ENCODE results near the gene TECR. TPM values are rescaled to one million over a fixed set of nuclear protein-coding genes. Genes with fewer than 3 reads are reported as not detected.
"Not testable (repeated sequence)": the region's sequence is repeated elsewhere in the genome, so short reads cannot be mapped to it uniquely, and the experiment has no call there.

TECR gene
- total RNA-seq, 2 experiments from 2014 or later, result 86.1 to 88.7 TPM

DNA sequence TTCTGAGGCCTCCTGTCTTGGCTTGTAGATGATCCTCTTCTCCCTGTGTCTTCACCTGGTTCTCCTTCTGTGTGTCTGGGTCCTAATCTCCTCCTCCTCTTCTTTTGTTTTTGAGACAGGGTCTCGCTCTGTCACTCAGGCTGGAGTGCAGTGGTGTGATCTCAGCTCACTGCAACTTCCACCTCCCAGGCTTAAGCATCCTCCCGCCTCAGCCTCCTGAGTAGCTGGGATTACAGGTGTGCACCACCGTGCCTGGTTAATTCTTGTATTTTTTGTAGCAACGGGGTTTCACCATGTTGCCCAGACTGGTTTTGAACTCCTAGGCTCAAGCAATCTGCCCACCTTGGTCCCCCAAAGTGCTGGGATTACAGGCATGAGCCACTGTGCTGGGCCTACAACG is 82.8 kb downstream of the TECR start:
- H3K4me3 Mint-ChIP-seq, H3K4me1 Mint-ChIP-seq, H3K27me3 Mint-ChIP-seq, DNase-seq, H3K36me3 Mint-ChIP-seq, H3K27ac Mint-ChIP-seq, H3K9me3 Mint-ChIP-seq: not testable (repeated sequence)

DNA sequence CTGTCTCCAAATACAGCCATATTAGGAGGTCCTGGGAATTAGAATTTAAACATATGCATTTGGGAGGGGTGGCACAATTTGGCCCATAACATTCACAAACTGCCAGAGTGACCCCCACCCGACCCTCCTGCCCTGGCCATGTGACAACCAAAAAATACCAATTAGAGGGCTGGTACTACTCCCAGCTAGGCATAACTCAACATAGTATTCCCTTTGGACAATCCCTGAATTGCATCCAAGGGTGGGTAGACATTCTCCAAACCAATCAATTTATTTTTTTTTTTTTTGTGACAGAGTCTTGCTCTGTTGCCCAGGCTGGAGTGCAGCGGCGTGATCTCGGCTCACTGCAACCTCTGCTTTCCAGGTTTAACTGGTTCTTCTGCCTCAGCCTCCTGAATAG is 83.3 kb downstream of the TECR start:
- DNase-seq, result no peak
- Mint-ChIP-seq H3K27ac (no peak overlapping the region), H3K4me1 (peaks cover 4% of the 10 kb centered on the region), H3K4me3 (no peak overlapping the region), H3K36me3 (no peaks in the 10 kb centered on the region), H3K9me3 (no peaks in the 10 kb centered on the region), H3K27me3 (peaks cover 7% of the 10 kb centered on the region)

DNA sequence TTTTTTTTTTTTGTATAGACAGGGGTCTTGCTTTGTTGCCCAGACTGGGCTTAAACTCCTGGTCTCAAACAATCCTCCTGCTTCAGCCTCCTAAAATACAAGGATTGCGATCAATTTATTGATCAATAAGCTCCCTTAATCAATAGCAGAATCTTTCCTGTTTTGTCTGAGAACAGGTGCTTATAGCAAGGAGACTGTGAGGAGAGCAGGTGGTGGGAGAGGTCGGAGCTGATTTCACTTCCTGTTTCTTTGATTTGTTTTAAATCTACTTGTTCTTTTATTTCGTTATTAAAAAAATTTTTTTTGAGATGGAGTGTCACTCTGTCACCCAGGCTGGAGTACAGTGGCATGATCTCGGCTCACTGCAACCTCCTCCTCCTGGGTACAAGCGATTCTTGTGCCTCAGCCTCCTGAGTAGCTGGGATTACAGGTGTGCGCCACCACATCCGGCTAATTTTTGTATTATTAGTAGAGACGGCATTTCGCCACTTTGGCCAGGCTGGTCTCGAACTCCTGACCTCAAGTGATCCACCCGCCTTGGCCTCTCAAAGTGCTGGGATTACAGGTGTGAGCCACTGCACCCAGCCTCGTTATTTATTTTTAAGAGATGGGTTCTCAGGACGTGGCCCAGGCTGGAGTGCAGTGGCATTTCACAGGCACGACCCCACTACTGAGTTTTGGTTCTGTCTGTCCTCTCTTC is 84.2 kb downstream of the TECR start:
- not testable (repeated sequence) for H3K27ac Mint-ChIP-seq, H3K27me3 Mint-ChIP-seq, H3K4me1 Mint-ChIP-seq, H3K4me3 Mint-ChIP-seq, H3K36me3 Mint-ChIP-seq, DNase-seq, H3K9me3 Mint-ChIP-seq

DNA sequence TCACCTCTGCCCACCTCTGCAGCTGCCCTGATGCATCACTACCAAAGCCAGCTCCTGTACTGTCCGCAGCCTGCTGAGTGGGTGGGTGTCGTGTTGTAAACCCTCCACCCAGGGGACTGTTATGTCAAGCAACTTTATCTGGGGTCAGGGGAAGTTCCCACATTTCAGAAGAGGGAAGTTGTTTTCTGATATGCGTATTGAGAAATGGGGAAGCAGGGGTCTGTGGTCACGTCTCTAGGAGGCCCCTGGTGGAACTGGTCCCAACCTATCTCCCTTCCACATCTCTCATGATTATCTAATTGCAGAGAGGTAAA is 84.7 kb downstream of the TECR start:
- peaks cover 4% of the 10 kb centered on the region for H3K4me1 Mint-ChIP-seq
- no peak for DNase-seq
- peaks cover 8% of the 10 kb centered on the region for H3K27me3 Mint-ChIP-seq
- H3K4me3 Mint-ChIP-seq, result no peak overlapping the region
- H3K27ac Mint-ChIP-seq, result no peak overlapping the region
- H3K36me3 Mint-ChIP-seq, result no peaks in the 10 kb centered on the region
- H3K9me3 Mint-ChIP-seq, result peaks cover 3% of the 10 kb centered on the region

Other genes starting within 250 kb of the TECR start
- gene ADGRE5, start 148.2 kb upstream of the TECR start, total RNA-seq, result 100 to 1,000 TPM; 219 to 223 TPM
- gene DDX39A, start 110.3 kb upstream of the TECR start, total RNA-seq, result 100 to 1,000 TPM; 300 to 306 TPM
- 100 to 1,000 TPM; 168 to 169 TPM for gene PKN1, start 96.3 kb upstream of the TECR start, total RNA-seq
- under 1 TPM; 0.25 to 0.40 TPM for gene PTGER1, start 54.2 kb upstream of the TECR start, total RNA-seq
- gene GIPC1, start 33.5 kb upstream of the TECR start, total RNA-seq, result 10 to 100 TPM; 22.5 to 24.8 TPM
- gene DNAJB1, start 11.2 kb upstream of the TECR start, total RNA-seq, result 10 to 100 TPM; 45.0 to 45.7 TPM
- gene NDUFB7, start 42.5 kb downstream of the TECR start, total RNA-seq, result 100 to 1,000 TPM; 128 to 129 TPM
- gene CLEC17A, start 53.5 kb downstream of the TECR start, total RNA-seq, result under 1 TPM; 0.64 to 0.84 TPM
- gene ADGRE3, start 145.2 kb downstream of the TECR start, total RNA-seq, result not detected
- gene ZNF333, start 160.5 kb downstream of the TECR start, total RNA-seq, result 1 to 10 TPM; 6.4 to 7.1 TPM
- gene ADGRE2, start 249.0 kb downstream of the TECR start, total RNA-seq, result under 1 TPM; 0.29 to 0.48 TPM

Measured in activated naive CD8-positive, alpha-beta T cell treated with anti-CD3 and anti-CD28 coated beads for 36 hours (primary cell).